Measurements from ENCODE around the gene ITGAE.

ITGAE gene

DNA sequence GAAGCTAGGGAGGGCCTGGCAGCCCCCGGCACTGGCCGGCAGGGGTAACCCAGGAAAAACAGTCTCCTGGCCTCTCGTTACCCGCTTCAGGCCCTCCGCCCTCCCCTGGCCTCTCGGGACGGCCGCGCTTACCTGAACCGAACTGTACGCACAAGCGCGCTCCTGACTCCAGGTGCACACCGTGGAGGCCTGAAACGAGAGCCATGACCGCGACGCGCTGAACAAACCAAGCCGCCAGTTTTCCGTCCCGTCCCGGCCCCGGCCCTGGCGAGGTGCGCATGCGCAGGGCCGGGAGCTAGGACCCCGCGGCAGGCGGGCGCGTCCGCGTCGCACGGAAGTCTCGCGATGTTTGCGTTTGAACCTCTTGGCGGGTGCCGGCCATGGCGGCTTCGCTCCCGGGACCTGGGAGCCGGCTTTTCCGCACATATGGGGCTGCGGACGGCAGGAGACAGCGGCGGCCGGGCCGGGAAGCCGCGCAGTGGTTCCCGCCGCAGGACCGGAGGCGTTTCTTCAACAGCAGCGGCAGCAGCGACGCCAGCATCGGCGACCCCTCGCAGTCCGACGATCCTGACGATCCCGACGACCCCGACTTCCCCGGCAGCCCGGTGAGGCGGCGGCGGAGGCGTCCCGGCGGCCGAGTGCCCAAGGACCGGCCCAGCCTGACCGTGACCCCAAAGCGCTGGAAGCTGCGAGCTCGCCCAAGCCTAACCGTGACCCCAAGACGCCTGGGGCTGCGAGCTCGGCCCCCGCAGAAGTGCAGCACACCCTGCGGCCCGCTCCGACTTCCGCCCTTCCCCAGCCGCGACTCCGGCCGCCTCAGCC is 77.2 kb downstream of the ITGAE start, which contains the start of gene HASPIN (continued):
- TF ChIP-seq ZNF701 (tag by site-specific recombination; IDR thresholded peaks at IDR 0.05) (no peak), MEIS1 (CRISPR knock-in tag; IDR thresholded peaks at IDR 0.05; ENCODE audit: borderline replicate concordance) (0 out of 2 replicates have a peak, but pooled peaks have one; percentile 8), ZNF433 (tag by site-specific recombination; IDR thresholded peaks at IDR 0.05; ENCODE audit: low read depth) (no peak), SCRT1 (tag by site-specific recombination; IDR thresholded peaks at IDR 0.05; ENCODE audit: borderline replicate concordance) (no peak), KLF7 (tag by site-specific recombination; IDR thresholded peaks at IDR 0.05; ENCODE audit: borderline replicate concordance) (0 out of 2 replicates have a peak, but pooled peaks have one; percentile 62), ZNF776 (tag by site-specific recombination; IDR thresholded peaks at IDR 0.05; ENCODE audit: borderline replicate concordance) (no peak), SP2 (tag by site-specific recombination; IDR thresholded peaks at IDR 0.05) (peak; percentile 36; the same call in 1 of the 2 replicates), ZNF548 (tag by site-specific recombination; IDR thresholded peaks at IDR 0.05) (no peak), ZNF423 (tag by site-specific recombination; IDR thresholded peaks at IDR 0.05) (no peak), ZNF521 (tag by site-specific recombination; IDR thresholded peaks at IDR 0.05) (no peak), ZNF223 (tag by site-specific recombination; IDR thresholded peaks at IDR 0.05) (no peak), SALL2 (tag by site-specific recombination; IDR thresholded peaks at IDR 0.05; ENCODE audit: borderline replicate concordance) (no peak), ZEB2 (tag by site-specific recombination; IDR thresholded peaks at IDR 0.05) (peak; percentile 58), ZNF624 (tag by site-specific recombination; IDR thresholded peaks at IDR 0.05) (no peak), ZNF600 (tag by site-specific recombination; IDR thresholded peaks at IDR 0.05) (peak; percentile 83), ZNF24 (tag by site-specific recombination; IDR thresholded peaks at IDR 0.05) (0 out of 2 replicates have a peak, but pooled peaks have one; percentile 44), ZNF214 (tag by site-specific recombination; IDR thresholded peaks at IDR 0.05; ENCODE audit: borderline replicate concordance) (no peak), ZNF112 (tag by site-specific recombination; IDR thresholded peaks at IDR 0.05) (no peak)
- TF ChIP-seq, protein P1, sequence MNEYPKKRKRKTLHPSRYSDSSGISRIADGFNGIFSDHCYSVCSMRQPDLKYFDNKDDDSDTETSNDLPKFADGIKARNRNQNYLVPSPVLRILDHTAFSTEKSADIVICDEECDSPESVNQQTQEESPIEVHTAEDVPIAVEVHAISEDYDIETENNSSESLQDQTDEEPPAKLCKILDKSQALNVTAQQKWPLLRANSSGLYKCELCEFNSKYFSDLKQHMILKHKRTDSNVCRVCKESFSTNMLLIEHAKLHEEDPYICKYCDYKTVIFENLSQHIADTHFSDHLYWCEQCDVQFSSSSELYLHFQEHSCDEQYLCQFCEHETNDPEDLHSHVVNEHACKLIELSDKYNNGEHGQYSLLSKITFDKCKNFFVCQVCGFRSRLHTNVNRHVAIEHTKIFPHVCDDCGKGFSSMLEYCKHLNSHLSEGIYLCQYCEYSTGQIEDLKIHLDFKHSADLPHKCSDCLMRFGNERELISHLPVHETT (tag by site-specific recombination; IDR thresholded peaks at IDR 0.05): peak; percentile 37; the same call in 1 of the 2 replicates
- TF ChIP-seq, protein P2, sequence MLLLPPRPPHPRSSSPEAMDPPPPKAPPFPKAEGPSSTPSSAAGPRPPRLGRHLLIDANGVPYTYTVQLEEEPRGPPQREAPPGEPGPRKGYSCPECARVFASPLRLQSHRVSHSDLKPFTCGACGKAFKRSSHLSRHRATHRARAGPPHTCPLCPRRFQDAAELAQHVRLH (tag by site-specific recombination; IDR thresholded peaks at IDR 0.05): peak; percentile 54; the same call in 1 of the 2 replicates
- TF ChIP-seq, protein P3, sequence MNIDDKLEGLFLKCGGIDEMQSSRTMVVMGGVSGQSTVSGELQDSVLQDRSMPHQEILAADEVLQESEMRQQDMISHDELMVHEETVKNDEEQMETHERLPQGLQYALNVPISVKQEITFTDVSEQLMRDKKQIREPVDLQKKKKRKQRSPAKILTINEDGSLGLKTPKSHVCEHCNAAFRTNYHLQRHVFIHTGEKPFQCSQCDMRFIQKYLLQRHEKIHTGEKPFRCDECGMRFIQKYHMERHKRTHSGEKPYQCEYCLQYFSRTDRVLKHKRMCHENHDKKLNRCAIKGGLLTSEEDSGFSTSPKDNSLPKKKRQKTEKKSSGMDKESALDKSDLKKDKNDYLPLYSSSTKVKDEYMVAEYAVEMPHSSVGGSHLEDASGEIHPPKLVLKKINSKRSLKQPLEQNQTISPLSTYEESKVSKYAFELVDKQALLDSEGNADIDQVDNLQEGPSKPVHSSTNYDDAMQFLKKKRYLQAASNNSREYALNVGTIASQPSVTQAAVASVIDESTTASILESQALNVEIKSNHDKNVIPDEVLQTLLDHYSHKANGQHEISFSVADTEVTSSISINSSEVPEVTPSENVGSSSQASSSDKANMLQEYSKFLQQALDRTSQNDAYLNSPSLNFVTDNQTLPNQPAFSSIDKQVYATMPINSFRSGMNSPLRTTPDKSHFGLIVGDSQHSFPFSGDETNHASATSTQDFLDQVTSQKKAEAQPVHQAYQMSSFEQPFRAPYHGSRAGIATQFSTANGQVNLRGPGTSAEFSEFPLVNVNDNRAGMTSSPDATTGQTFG (tag by site-specific recombination; IDR thresholded peaks at IDR 0.05; ENCODE audit: borderline replicate concordance): no peak
- TF ChIP-seq, protein P4, sequence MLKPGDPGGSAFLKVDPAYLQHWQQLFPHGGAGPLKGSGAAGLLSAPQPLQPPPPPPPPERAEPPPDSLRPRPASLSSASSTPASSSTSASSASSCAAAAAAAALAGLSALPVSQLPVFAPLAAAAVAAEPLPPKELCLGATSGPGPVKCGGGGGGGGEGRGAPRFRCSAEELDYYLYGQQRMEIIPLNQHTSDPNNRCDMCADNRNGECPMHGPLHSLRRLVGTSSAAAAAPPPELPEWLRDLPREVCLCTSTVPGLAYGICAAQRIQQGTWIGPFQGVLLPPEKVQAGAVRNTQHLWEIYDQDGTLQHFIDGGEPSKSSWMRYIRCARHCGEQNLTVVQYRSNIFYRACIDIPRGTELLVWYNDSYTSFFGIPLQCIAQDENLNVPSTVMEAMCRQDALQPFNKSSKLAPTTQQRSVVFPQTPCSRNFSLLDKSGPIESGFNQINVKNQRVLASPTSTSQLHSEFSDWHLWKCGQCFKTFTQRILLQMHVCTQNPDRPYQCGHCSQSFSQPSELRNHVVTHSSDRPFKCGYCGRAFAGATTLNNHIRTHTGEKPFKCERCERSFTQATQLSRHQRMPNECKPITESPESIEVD (tag by site-specific recombination; IDR thresholded peaks at IDR 0.05): no peak
- TF ChIP-seq, protein P5, sequence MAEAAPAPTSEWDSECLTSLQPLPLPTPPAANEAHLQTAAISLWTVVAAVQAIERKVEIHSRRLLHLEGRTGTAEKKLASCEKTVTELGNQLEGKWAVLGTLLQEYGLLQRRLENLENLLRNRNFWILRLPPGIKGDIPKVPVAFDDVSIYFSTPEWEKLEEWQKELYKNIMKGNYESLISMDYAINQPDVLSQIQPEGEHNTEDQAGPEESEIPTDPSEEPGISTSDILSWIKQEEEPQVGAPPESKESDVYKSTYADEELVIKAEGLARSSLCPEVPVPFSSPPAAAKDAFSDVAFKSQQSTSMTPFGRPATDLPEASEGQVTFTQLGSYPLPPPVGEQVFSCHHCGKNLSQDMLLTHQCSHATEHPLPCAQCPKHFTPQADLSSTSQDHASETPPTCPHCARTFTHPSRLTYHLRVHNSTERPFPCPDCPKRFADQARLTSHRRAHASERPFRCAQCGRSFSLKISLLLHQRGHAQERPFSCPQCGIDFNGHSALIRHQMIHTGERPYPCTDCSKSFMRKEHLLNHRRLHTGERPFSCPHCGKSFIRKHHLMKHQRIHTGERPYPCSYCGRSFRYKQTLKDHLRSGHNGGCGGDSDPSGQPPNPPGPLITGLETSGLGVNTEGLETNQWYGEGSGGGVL (tag by site-specific recombination; IDR thresholded peaks at IDR 0.05): 0 out of 2 replicates have a peak, but pooled peaks have one; percentile 10
- TF ChIP-seq, protein P6, sequence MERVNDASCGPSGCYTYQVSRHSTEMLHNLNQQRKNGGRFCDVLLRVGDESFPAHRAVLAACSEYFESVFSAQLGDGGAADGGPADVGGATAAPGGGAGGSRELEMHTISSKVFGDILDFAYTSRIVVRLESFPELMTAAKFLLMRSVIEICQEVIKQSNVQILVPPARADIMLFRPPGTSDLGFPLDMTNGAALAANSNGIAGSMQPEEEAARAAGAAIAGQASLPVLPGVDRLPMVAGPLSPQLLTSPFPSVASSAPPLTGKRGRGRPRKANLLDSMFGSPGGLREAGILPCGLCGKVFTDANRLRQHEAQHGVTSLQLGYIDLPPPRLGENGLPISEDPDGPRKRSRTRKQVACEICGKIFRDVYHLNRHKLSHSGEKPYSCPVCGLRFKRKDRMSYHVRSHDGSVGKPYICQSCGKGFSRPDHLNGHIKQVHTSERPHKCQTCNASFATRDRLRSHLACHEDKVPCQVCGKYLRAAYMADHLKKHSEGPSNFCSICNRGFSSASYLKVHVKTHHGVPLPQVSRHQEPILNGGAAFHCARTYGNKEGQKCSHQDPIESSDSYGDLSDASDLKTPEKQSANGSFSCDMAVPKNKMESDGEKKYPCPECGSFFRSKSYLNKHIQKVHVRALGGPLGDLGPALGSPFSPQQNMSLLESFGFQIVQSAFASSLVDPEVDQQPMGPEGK (tag by site-specific recombination; IDR thresholded peaks at IDR 0.05): peak; percentile 72
- TF ChIP-seq, protein P7, sequence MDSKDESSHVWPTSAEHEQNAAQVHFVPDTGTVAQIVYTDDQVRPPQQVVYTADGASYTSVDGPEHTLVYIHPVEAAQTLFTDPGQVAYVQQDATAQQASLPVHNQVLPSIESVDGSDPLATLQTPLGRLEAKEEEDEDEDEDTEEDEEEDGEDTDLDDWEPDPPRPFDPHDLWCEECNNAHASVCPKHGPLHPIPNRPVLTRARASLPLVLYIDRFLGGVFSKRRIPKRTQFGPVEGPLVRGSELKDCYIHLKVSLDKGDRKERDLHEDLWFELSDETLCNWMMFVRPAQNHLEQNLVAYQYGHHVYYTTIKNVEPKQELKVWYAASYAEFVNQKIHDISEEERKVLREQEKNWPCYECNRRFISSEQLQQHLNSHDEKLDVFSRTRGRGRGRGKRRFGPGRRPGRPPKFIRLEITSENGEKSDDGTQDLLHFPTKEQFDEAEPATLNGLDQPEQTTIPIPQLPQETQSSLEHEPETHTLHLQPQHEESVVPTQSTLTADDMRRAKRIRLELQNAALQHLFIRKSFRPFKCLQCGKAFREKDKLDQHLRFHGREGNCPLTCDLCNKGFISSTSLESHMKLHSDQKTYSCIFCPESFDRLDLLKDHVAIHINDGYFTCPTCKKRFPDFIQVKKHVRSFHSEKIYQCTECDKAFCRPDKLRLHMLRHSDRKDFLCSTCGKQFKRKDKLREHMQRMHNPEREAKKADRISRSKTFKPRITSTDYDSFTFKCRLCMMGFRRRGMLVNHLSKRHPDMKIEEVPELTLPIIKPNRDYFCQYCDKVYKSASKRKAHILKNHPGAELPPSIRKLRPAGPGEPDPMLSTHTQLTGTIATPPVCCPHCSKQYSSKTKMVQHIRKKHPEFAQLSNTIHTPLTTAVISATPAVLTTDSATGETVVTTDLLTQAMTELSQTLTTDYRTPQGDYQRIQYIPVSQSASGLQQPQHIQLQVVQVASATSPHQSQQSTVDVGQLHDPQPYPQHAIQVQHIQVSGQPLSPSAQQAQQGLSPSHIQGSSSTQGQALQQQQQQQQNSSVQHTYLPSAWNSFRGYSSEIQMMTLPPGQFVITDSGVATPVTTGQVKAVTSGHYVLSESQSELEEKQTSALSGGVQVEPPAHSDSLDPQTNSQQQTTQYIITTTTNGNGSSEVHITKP (tag by site-specific recombination; IDR thresholded peaks at IDR 0.05): peak; percentile 66

All from HEK293 (cell line).